Kidney glomerular epithelial cell (primary cell): ENCODE data around the gene IL12RB1.
A peak's percentile ranks its signal among the peaks of the same experiment; 100 is the strongest.
"Not testable (repeated sequence)": the region's sequence is repeated elsewhere in the genome, so short reads cannot be mapped to it uniquely, and the experiment has no call there.

ENCODE experiments used
- DNase-seq: peaks from one replicate; lab custom pipeline; 2025; lab: John Stamatoyannopoulos, UW

Gene IL12RB1

GRCh38 chr19:18112989-18113478 is 26.3 kb upstream of the IL12RB1 start:
- DNase-seq: peak; percentile 44

GRCh38 chr19:18110609-18111232 is 24.0 kb upstream of the IL12RB1 start:
- DNase-seq: no peak

- no peak for DNase-seq
Measured at GRCh38 chr19:18109733-18110608, 23.2 kb upstream of the IL12RB1 start.

GRCh38 chr19:18109341-18109732 is 22.6 kb upstream of the IL12RB1 start:
- DNase-seq: no peak

- DNase-seq: no peak
Measured at GRCh38 chr19:18108897-18109296, 22.2 kb upstream of the IL12RB1 start.

GRCh38 chr19:18107235-18107634 is 20.5 kb upstream of the IL12RB1 start:
- no peak for DNase-seq

GRCh38 chr19:18105259-18105658 is 18.5 kb upstream of the IL12RB1 start:
- not testable (repeated sequence) for DNase-seq

- DNase-seq: no peak
Measured at GRCh38 chr19:18104793-18105131, 18.0 kb upstream of the IL12RB1 start.

- no peak for DNase-seq
Measured at GRCh38 chr19:18102916-18103542, 16.3 kb upstream of the IL12RB1 start.

- DNase-seq: no peak
Measured at GRCh38 chr19:18101268-18101667, 14.5 kb upstream of the IL12RB1 start.

- no peak for DNase-seq
Measured at GRCh38 chr19:18100710-18101109, 14.0 kb upstream of the IL12RB1 start.

- no peak for DNase-seq
Measured at GRCh38 chr19:18099623-18099995, 12.9 kb upstream of the IL12RB1 start.

GRCh38 chr19:18098891-18099622 is 12.3 kb upstream of the IL12RB1 start:
- no peak for DNase-seq

- no peak for DNase-seq
Measured at GRCh38 chr19:18097993-18098890, 11.5 kb upstream of the IL12RB1 start.

- DNase-seq: peak; percentile 26
Measured at GRCh38 chr19:18097217-18097992, 10.7 kb upstream of the IL12RB1 start, which contains the start of gene MAST3. TSS of gene MAST3 (plus strand) at chr19:18097778. CDS start at chr19:18097793, 15 bp downstream.

- DNase-seq: no peak
Measured at GRCh38 chr19:18096258-18096657, 9.5 kb upstream of the IL12RB1 start.

GRCh38 chr19:18093439-18094161 is 6.9 kb upstream of the IL12RB1 start:
- no peak for DNase-seq

- no peak for DNase-seq
Measured at GRCh38 chr19:18091217-18091608, 4.5 kb upstream of the IL12RB1 start.

- DNase-seq: no peak
Measured at GRCh38 chr19:18090545-18091216, 3.9 kb upstream of the IL12RB1 start.
